ENCODE data around the gene UPF3A.
"Not testable (repeated sequence)": the region's sequence is repeated elsewhere in the genome, so short reads cannot be mapped to it uniquely, and the experiment has no call there.

The UPF3A gene

GRCh38 chr13:114264313-114264712, 17.1 kb upstream of the UPF3A start:
- DNase-seq = not testable (repeated sequence)

GRCh38 chr13:114264886-114265611, 16.4 kb upstream of the UPF3A start:
- DNase-seq = no peak

- DNase-seq = no peak
Measured at GRCh38 chr13:114266241-114266640, 15.2 kb upstream of the UPF3A start.

- no peak for DNase-seq
Measured at GRCh38 chr13:114268344-114269280, 12.8 kb upstream of the UPF3A start.

GRCh38 chr13:114269281-114269770, 12.1 kb upstream of the UPF3A start:
- DNase-seq = no peak

GRCh38 chr13:114272977-114273376, 8.4 kb upstream of the UPF3A start:
- no peak for DNase-seq

- peak in 1 of 2 experiments; percentile 39 for DNase-seq
Measured at GRCh38 chr13:114275304-114275703, 6.1 kb upstream of the UPF3A start.

- DNase-seq = no peak
Measured at GRCh38 chr13:114279146-114279545, 2.3 kb upstream of the UPF3A start.

GRCh38 chr13:114279758-114280355, 1.5 kb upstream of the UPF3A start:
- no peak for DNase-seq

- peak; percentile 73 for DNase-seq
Measured at GRCh38 chr13:114282041-114282670, 755 bp downstream of the UPF3A start.

- peak; percentile 22 to 44 for DNase-seq
Measured at GRCh38 chr13:114283576-114283975, 2.2 kb downstream of the UPF3A start.

GRCh38 chr13:114284680-114285079, 3.3 kb downstream of the UPF3A start:
- DNase-seq = no peak

GRCh38 chr13:114285166-114285808, 3.9 kb downstream of the UPF3A start:
- no peak for DNase-seq

GRCh38 chr13:114286808-114287207, 5.4 kb downstream of the UPF3A start:
- no peak for DNase-seq

GRCh38 chr13:114288157-114288591, 6.8 kb downstream of the UPF3A start:
- no peak for DNase-seq

- DNase-seq = no peak
Measured at GRCh38 chr13:114296448-114296847, 15.0 kb downstream of the UPF3A start.

GRCh38 chr13:114296902-114297301, 15.5 kb downstream of the UPF3A start:
- DNase-seq = no peak

GRCh38 chr13:114298866-114299265, 17.5 kb downstream of the UPF3A start:
- no peak for DNase-seq

- no peak for DNase-seq
Measured at GRCh38 chr13:114299604-114300305, 18.4 kb downstream of the UPF3A start.

- DNase-seq = no peak
Measured at GRCh38 chr13:114303700-114304327, 22.4 kb downstream of the UPF3A start.

All from Kasumi-1 (cell line).